K562 (cell line): ENCODE data around the gene GOLIM4. TPM values are rescaled to one million over a fixed set of nuclear protein-coding genes. Genes with fewer than 3 reads are reported as not detected.

Source experiments
- ATAC-seq: fragments of 200-7000 bp; cut with Tn5 transposase; 3 replicates; pipeline ENCODE4 v1.9.1; 2020; ENCODE audit warnings: moderate library complexity
- BruUV-seq: library from RNA; stranded (reverse); fragments of 400-500 nt; replicated peaks from 2 replicates; lab custom pipeline; 2021; lab: Mats Ljungman, UMichigan
- CTCF ChIA-PET: fragments of 300-600 bp; formaldehyde crosslinking; extraction: SDS; loops from one replicate; lab custom pipeline; 2021; ENCODE audit warnings: low intra/inter-chr PET ratio; lab: Yijun Ruan, JAX
- POLR2A ChIA-PET: fragments of 300-600, 350-650 bp; sonication (Branson Sonifier 250); formaldehyde crosslinking; extraction: SDS; loops from one replicate; lab custom pipeline; 2021; ENCODE audit warnings: antibody characterized with exemption, inconsistent platforms; lab: Yijun Ruan, JAX
- DNase-seq, 4 experiments: peaks; one replicate each; pipeline versions ENCODE4 v3.0.0 to v3.0.0-alpha.2; 2011 to 2018; ENCODE audit warnings: low spot score in 3 of 4, mixed read lengths in 3 of 4; ENCODE audit errors: extremely low read depth in 1 of 4
- FAIRE-seq: peaks from 2 replicates; lab custom pipeline; 2011; peaks lifted over from hg19 to GRCh38; lab: Jason Lieb, UNC
- H2AFZ ChIP-seq: 2 replicates; pipeline ENCODE4 v1.6.0; 2011; ENCODE audit warnings: low read depth, low read length, control low read depth, inconsistent platforms
- H3K27ac ChIP-seq: fragments of 200-600 bp; 3 replicates; pipeline ENCODE4 v1.8.0; 2011; ENCODE audit warnings: low read depth, mild to moderate bottlenecking, control low read depth, inconsistent platforms, low read length, moderate library complexity, mixed read lengths; ENCODE audit errors: extremely low read depth
- H3K27me3 ChIP-seq, 2 experiments: fragments of 300-600 bp in 1 of 2; 2 replicates in 1 of 2; 3 replicates in 1 of 2; pipeline versions ENCODE4 v1.6.0 to v1.8.0; 2011; ENCODE audit warnings: inconsistent platforms in 2 of 2, low read length in 2 of 2, mild to moderate bottlenecking in 1 of 2, mixed read lengths in 1 of 2, moderate library complexity in 1 of 2; ENCODE audit not compliant: control insufficient read depth in 2 of 2, insufficient read depth in 2 of 2
- H3K36me3 ChIP-seq: fragments of 300-600 bp; 3 replicates; pipeline ENCODE4 v1.8.0; 2011; ENCODE audit warnings: mild to moderate bottlenecking, low read length, inconsistent platforms; ENCODE audit not compliant: control insufficient read depth, insufficient read depth
- H3K4me1 ChIP-seq, 2 experiments: fragments of 200-600 bp in 1 of 2; replicated peaks in 1 of 2; 2 replicates in 1 of 2; 3 replicates in 1 of 2; pipeline versions ENCODE4 v1.5.1 to v1.8.0; 2011; ENCODE audit warnings: inconsistent platforms in 2 of 2, low read length in 2 of 2, mild to moderate bottlenecking in 1 of 2, mixed read lengths in 1 of 2, moderate library complexity in 1 of 2; ENCODE audit not compliant: control insufficient read depth in 2 of 2, insufficient read depth in 2 of 2
- H3K4me2 ChIP-seq: 2 replicates; pipeline ENCODE4 v1.6.1; 2011; ENCODE audit warnings: low read length, control low read depth, inconsistent platforms, mixed read lengths; ENCODE audit not compliant: insufficient read depth
- H3K4me3 ChIP-seq: fragments of 200-600 bp; sonication (generic), shearing (Covaris generic); 2 replicates; pipeline ENCODE4 v1.5.1; 2016; ENCODE audit warnings: control low read depth, inconsistent platforms
- H3K79me2 ChIP-seq: fragments of 200-600 bp; 3 replicates; pipeline ENCODE4 v1.8.0; 2011; ENCODE audit warnings: low read length, inconsistent platforms; ENCODE audit not compliant: control insufficient read depth, insufficient read depth
- H3K9ac ChIP-seq, 2 experiments: 2 replicates each; pipeline versions ENCODE4 v1.6.0 to v1.6.1; 2011; ENCODE audit warnings: low read depth in 2 of 2, low read length in 2 of 2, control low read depth in 1 of 2, inconsistent platforms in 1 of 2, mild to moderate bottlenecking in 1 of 2, mixed read lengths in 1 of 2; ENCODE audit not compliant: insufficient read depth in 1 of 2
- H3K9me1 ChIP-seq: one replicate; pipeline ENCODE4 v1.6.0; 2011; ENCODE audit warnings: inconsistent platforms, mild to moderate bottlenecking, low read length, moderate library complexity; ENCODE audit not compliant: control insufficient read depth, insufficient read depth
- H3K9me3 ChIP-seq: replicated peaks from 2 replicates; pipeline ENCODE4 v1.5.1; 2011; ENCODE audit warnings: low read depth, low read length, inconsistent platforms; ENCODE audit not compliant: control insufficient read depth, insufficient read depth
- H4K20me1 ChIP-seq: replicated peaks from 2 replicates; pipeline ENCODE4 v1.6.1; 2011; ENCODE audit warnings: low read length, inconsistent platforms, mixed read lengths; ENCODE audit not compliant: control insufficient read depth, insufficient read depth
- BMI1 ChIP-seq: fragments of 150-350 bp; IDR thresholded peaks from 2 replicates; pipeline ENCODE4 v1.6.1; 2014; ENCODE audit warnings: low read length
- C11orf30 ChIP-seq: fragments of 450-650 bp; IDR thresholded peaks from 2 replicates; pipeline ENCODE4 v1.6.1; 2016; ENCODE audit warnings: low read depth, mild to moderate bottlenecking
- CREM ChIP-seq: IDR thresholded peaks from 2 replicates; pipeline ENCODE4 v1.6.1; 2014; ENCODE audit warnings: antibody characterized with exemption, low read depth
- CTCFL ChIP-seq: IDR thresholded peaks from 2 replicates; pipeline ENCODE4 v1.6.1; 2011; ENCODE audit warnings: borderline replicate concordance, low read depth, mild to moderate bottlenecking, moderate library complexity, low read length; ENCODE audit not compliant: insufficient read depth, poor library complexity, severe bottlenecking
- DMBX1 ChIP-seq: fragments of 250-450 bp; sonication (Bioruptor Pico); IDR thresholded peaks from 2 replicates; pipeline ENCODE4 v1.8.0; 2022; ENCODE audit warnings: inconsistent platforms, mild to moderate bottlenecking, moderate library complexity, borderline replicate concordance
- EP300 ChIP-seq: IDR thresholded peaks from 2 replicates; pipeline ENCODE4 v1.6.1; 2012; ENCODE audit warnings: low read length, improper control_type of control experiment
- ETS2 ChIP-seq: IDR thresholded peaks from 2 replicates; pipeline ENCODE4 v1.6.1; 2016; ENCODE audit warnings: borderline replicate concordance, missing genetic modification characterization, mild to moderate bottlenecking, moderate library complexity, missing compliant biosample characterization; ENCODE audit not compliant: poor library complexity, severe bottlenecking
- FUS ChIP-seq: fragments of 200-400 bp; formaldehyde crosslinking; optimal IDR thresholded peaks from 2 replicates; pipeline ENCODE3; 2017; ENCODE audit warnings: low read depth, low read length
- GATA2 ChIP-seq: sonication (generic); formaldehyde crosslinking; IDR thresholded peaks from 2 replicates; pipeline ENCODE4 v1.4.0; 2020; ENCODE audit warnings: mild to moderate bottlenecking, missing genetic modification reagents
- GTF2A2 ChIP-seq: IDR thresholded peaks from 2 replicates; pipeline ENCODE4 v1.6.1; 2016; ENCODE audit warnings: mild to moderate bottlenecking, missing genetic modification characterization, missing compliant biosample characterization
- IFI16 ChIP-seq: fragments of 250-450 bp; sonication (Bioruptor Pico); IDR thresholded peaks from 2 replicates; pipeline ENCODE4 v2.1.2; 2022; ENCODE audit warnings: mild to moderate bottlenecking, inconsistent platforms
- KAT8 ChIP-seq: fragments of 450-650 bp; IDR thresholded peaks from 2 replicates; pipeline ENCODE4 v1.6.1; 2016; ENCODE audit warnings: low read depth, mild to moderate bottlenecking
- MAFF ChIP-seq: IDR thresholded peaks from 2 replicates; pipeline ENCODE4 v1.6.1; 2012; ENCODE audit warnings: low read length, improper control_type of control experiment
- MAFG ChIP-seq: fragments of 450-650 bp; conservative IDR thresholded peaks from 2 replicates; pipeline ENCODE4 v1.6.1; 2016; ENCODE audit warnings: missing genetic modification characterization, missing compliant biosample characterization
- PHF20 ChIP-seq: fragments of 450-650 bp; IDR thresholded peaks from 2 replicates; pipeline ENCODE4 v1.6.1; 2018; ENCODE audit not compliant: partially characterized antibody
- RB1 ChIP-seq: fragments of 450-650 bp; IDR thresholded peaks from 2 replicates; pipeline ENCODE4 v1.6.1; 2017; ENCODE audit warnings: low read depth, mild to moderate bottlenecking
- STAT5B ChIP-seq: fragments of 250-450 bp; sonication (Bioruptor Pico); IDR thresholded peaks from 2 replicates; pipeline ENCODE4 v1.8.0; 2021; ENCODE audit warnings: mild to moderate bottlenecking, inconsistent platforms
- STAT6 ChIP-seq: sonication (generic); formaldehyde crosslinking; IDR thresholded peaks from 2 replicates; pipeline ENCODE4 v1.8.1; 2023; ENCODE audit warnings: mild to moderate bottlenecking, missing genetic modification reagents
- TSC22D4 ChIP-seq: fragments of 450-650 bp; IDR thresholded peaks from 2 replicates; pipeline ENCODE4 v1.6.1; 2016; ENCODE audit warnings: missing genetic modification characterization, missing biosample characterization, control low read depth
- ZBTB1 ChIP-seq: sonication (generic); formaldehyde crosslinking; IDR thresholded peaks from 2 replicates; pipeline ENCODE4 v1.8.1; 2023; ENCODE audit warnings: missing genetic modification reagents, low read depth, mild to moderate bottlenecking, borderline replicate concordance
- ZSCAN29 ChIP-seq: fragments of 450-650 bp; IDR thresholded peaks from 2 replicates; pipeline ENCODE4 v1.6.1; 2017
- ZSCAN32 ChIP-seq: fragments of 450-650 bp; formaldehyde crosslinking; IDR thresholded peaks from 2 replicates; pipeline ENCODE4 v1.4.0; 2020; ENCODE audit warnings: mild to moderate bottlenecking, moderate library complexity
- WGBS: fragments of 100-300 bp; shearing (Covaris generic); methylation state at CpG from one replicate; pipeline ENCODE4 v1.1.6; 2016; ENCODE audit warnings: low coverage, mixed read lengths; ENCODE audit not compliant: insufficient coverage; ENCODE audit errors: missing lambda C conversion rate; 5-methylcytosine and 5-hydroxymethylcytosine counted together
- in situ Hi-C: fragments of 300-500 bp; cut with MboI; formaldehyde crosslinking; loops from 4 replicates; pipeline ENCODE4 v1.15.0; 2018; ENCODE audit warnings: inconsistent platforms, mixed read lengths
- intact Hi-C: fragments of 100-400 bp; cut with micrococcal nuclease; formaldehyde crosslinking; loops from 2 replicates; pipeline ENCODE4 v1.14.2; 2022
- polyA plus RNA-seq, 8 experiments: library from polyadenylated mRNA; depleted of rRNA in 4 of 8; stranded (reverse) in 5 of 8; unstranded in 3 of 8; fragments of >200 nt; fragmentation: Nextera tagmentation in 2 of 8; fragmentation: Illumina TruSeq in 1 of 8; extraction: Ambion mirVana in 2 of 8; extraction: Trizol in 1 of 8; gene quantifications; 2 replicates each; pipeline versions ENCODE4 v1.2.1 to v1.2.3, GENCODE V29; 2011 to 2014; ENCODE audit warnings: inconsistent platforms in 1 of 8, missing spikeins in 1 of 8
- total RNA-seq, 7 experiments: library from RNA; depleted of rRNA in 6 of 7; stranded (reverse); fragments of >200 nt in 6 of 7; fragmentation: Illumina TruSeq in 2 of 7; extraction: Trizol in 2 of 7; gene quantifications; 2 replicates each; pipeline versions ENCODE4 v1.2.1 to v1.2.3, GENCODE V29; 2011 to 2021; ENCODE audit warnings: low replicate concordance in 1 of 7

GOLIM4 gene
- total and polyA plus RNA-seq, 9 of the 15 experiments (the other 6 are each of a cell fraction or from before 2014, with no cell fraction given): 9.3 to 39.4 (median 31.0) TPM

GRCh38 chr3:168093790-168094189 is 1.9 kb downstream of the GOLIM4 start:
- CTCF ChIA-PET: no interaction called here
- peaks cover 66% of the 10 kb centered on the region for H3K79me2 ChIP-seq
- peak overlapping the region in 1 of 2 experiments; percentile 90; a peak in 3 of 4 replicates for H3K9ac ChIP-seq
- TF ChIP-seq BMI1 (no peak), MAFG (peak; percentile 67), DMBX1 (CRISPR knock-in tag) (no peak), ZSCAN29 (no peak), C11orf30 (peak; percentile 82), ZSCAN32 (CRISPR knock-in tag) (no peak), ETS2 (tag) (no peak), CREM (no peak), IFI16 (CRISPR knock-in tag) (no peak), RB1 (no peak), KAT8 (no peak), GTF2A2 (tag) (no peak), TSC22D4 (tag) (no peak), STAT6 (CRISPR knock-in tag) (no peak), FUS (no peak), STAT5B (CRISPR knock-in tag) (no peak), ZBTB1 (CRISPR knock-in tag) (no peak), CTCFL (no peak), PHF20 (no peak), GATA2 (CRISPR knock-in tag) (no peak), EP300 (no peak), MAFF (peak; percentile 59)

More at GRCh38 chr3:168093790-168094189, 1.9 kb downstream of the GOLIM4 start:
- intact Hi-C loops (loop anchor here (1.0 to 2.0 kb wide), 2 partner anchors 72 to 359 kb away; partner anchors contain the start of genes PDCD10 and SERPINI1), in situ Hi-C loops (no loop called here)
- Histone ChIP-seq H3K36me3 (no peaks in the 10 kb centered on the region), H3K4me1 (peaks cover 13 to 44% of the 10 kb centered on the region in 2 experiments), H3K9me1 (no peaks in the 10 kb centered on the region), H2AFZ (no peak overlapping the region), H3K27ac (no peak overlapping the region; the same call in 2 of the 3 replicates), H4K20me1 (peaks cover 9% of the 10 kb centered on the region), H3K4me3 (peak overlapping the region; percentile 77), H3K4me2 (peak overlapping the region; percentile 98), H3K9me3 (no peaks in the 10 kb centered on the region), H3K27me3 (no peaks in the 10 kb centered on the region)
- BruUV-seq: no TSS peak
- no peak for FAIRE-seq
- DNase-seq: no peak
- POLR2A ChIA-PET: interaction anchor here (0.9 to 3.2 kb wide), 5 partner anchors 13 to 88 kb away, joined by 3 to 9 read pairs (median 5); no protein-coding TSS in a partner anchor
- no peak for ATAC-seq
- WGBS: 2% methylated on average over 3 of the region's 3 CpGs
